ENCODE results near the gene GABBR2.

DNA sequence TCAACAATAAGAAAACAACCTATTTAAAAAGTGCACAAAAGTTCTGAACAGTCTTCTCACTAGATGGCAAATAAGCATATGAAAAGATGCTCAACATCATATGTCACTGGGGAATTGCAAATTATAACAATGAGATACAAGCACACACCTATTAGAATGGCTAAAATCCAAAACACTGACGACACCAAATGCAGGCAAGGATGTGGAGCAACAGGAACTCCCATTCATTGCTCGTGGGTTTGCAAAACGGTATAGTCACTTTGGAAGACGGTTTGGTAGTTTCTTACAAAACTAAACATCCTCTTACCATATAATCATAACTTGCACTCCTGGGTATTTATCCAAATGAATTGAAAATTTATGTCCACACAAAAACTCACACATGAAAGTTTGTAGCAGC lies 352.4 kb downstream of the GABBR2 start:
- TF ChIP-seq CEBPB (IDR thresholded peaks at IDR 0.05) (no peak), EP300 (IDR thresholded peaks at IDR 0.05; ENCODE audit: borderline replicate concordance) (no peak), RAD21 (IDR thresholded peaks at IDR 0.05; ENCODE audit: low read depth) (no peak), NFIC (IDR thresholded peaks at IDR 0.05) (no peak), TAF1 (IDR thresholded peaks at IDR 0.05; ENCODE audit: low read depth) (no peak), YY1 (IDR thresholded peaks at IDR 0.05; ENCODE audit: low read depth) (no peak), REST (IDR thresholded peaks at IDR 0.05; ENCODE audit: low read depth) (no peak), EGR1 (IDR thresholded peaks at IDR 0.05) (no peak), TCF12 (IDR thresholded peaks at IDR 0.05; ENCODE audit: low read depth) (no peak), TEAD4 (IDR thresholded peaks at IDR 0.05) (no peak), ZBTB7A (IDR thresholded peaks at IDR 0.05; ENCODE audit: low read depth) (no peak)
- TF ChIP-seq, protein P1, sequence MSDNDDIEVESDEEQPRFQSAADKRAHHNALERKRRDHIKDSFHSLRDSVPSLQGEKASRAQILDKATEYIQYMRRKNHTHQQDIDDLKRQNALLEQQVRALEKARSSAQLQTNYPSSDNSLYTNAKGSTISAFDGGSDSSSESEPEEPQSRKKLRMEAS (IDR thresholded peaks at IDR 0.05) = no peak
